ENCODE results near the gene C1orf21. TPM values are rescaled to one million over a fixed set of nuclear protein-coding genes. Genes with fewer than 3 reads are reported as not detected.
A peak's percentile ranks its signal among the peaks of the same experiment; 100 is the strongest.

The C1orf21 gene
- total and polyA plus RNA-seq, 2 of the 4 experiments (the other 2 are of a cell fraction) = 6.4 to 9.9 TPM

- no peak overlapping the region for H2AFZ ChIP-seq (replicated peaks; ENCODE audit: low read length, poor library complexity)
- no peaks in the 10 kb centered on the region for H4K20me1 ChIP-seq (ENCODE audit: insufficient read depth, low read length)
- no peaks in the 10 kb centered on the region for H3K9me1 ChIP-seq (ENCODE audit: insufficient read depth, low read length)
- H3K9me3 ChIP-seq (ENCODE audit: control insufficient read depth, insufficient read depth, low read length) = no peaks in the 10 kb centered on the region
- in situ Hi-C loops (cut with MboI; ENCODE audit: low sequenced_read_pairs) = no loop called here
- no peak overlapping the region for H3K27ac ChIP-seq (ENCODE audit: insufficient read depth, low read length)
- peak overlapping the region; percentile 47; the same call in 1 of the 2 replicates for H3K4me2 ChIP-seq (ENCODE audit: low read depth, low read length)
- H3K4ac ChIP-seq (ENCODE audit: low read depth, low read length) = no peak overlapping the region
- H3K18ac ChIP-seq (ENCODE audit: low read depth, low read length) = no peak overlapping the region
- H4K5ac ChIP-seq (ENCODE audit: low read depth, low read length) = peak overlapping the region; percentile 39; the same call in 1 of the 2 replicates
- no peak overlapping the region for H3K4me3 ChIP-seq (ENCODE audit: insufficient read depth, low read depth, low read length)
- intact Hi-C loops (cut with micrococcal nuclease) = no loop called here
- no TSS peak for BruUV-seq (replicated peaks)
- no peak overlapping the region for H2BK15ac ChIP-seq (ENCODE audit: low read depth, low read length)
- no peak overlapping the region for H3K23ac ChIP-seq (ENCODE audit: low read depth, low read length)
- POLR2A ChIA-PET (ENCODE audit: unreplicated experiment) = no interaction called here
- no peak for TF ChIP-seq MAFK (IDR thresholded peaks at IDR 0.05; ENCODE audit: low read depth, low read length)
- no peak for TF ChIP-seq MAZ (IDR thresholded peaks at IDR 0.05; ENCODE audit: borderline replicate concordance, low read depth, low read length)
- TF ChIP-seq RAD21 (IDR thresholded peaks at IDR 0.05; ENCODE audit: low read length) = no peak
- TF ChIP-seq CTCF (conservative IDR thresholded peaks at IDR 0.05; ENCODE audit: low read depth, low read length) = no peak
- no peak for TF ChIP-seq RCOR1 (IDR thresholded peaks at IDR 0.05; ENCODE audit: insufficient replicate concordance, low read length)
- TF ChIP-seq SMC3 (IDR thresholded peaks at IDR 0.05; ENCODE audit: low read depth, low read length) = no peak
- TF ChIP-seq FOS (IDR thresholded peaks at IDR 0.05; ENCODE audit: low read depth, low read length) = no peak
- peak; percentile 66 for TF ChIP-seq CEBPB (IDR thresholded peaks at IDR 0.05; ENCODE audit: low read depth, low read length)
- TF ChIP-seq USF2 (IDR thresholded peaks at IDR 0.05; ENCODE audit: low read depth, low read length) = no peak
- no peak overlapping the region for H2BK120ac ChIP-seq (ENCODE audit: low read depth, low read length)
- no peak overlapping the region for H2BK5ac ChIP-seq (ENCODE audit: low read depth, low read length, poor library complexity, severe bottlenecking)
- no peak overlapping the region for H2BK20ac ChIP-seq (ENCODE audit: low read depth, low read length)
- H4K8ac ChIP-seq (ENCODE audit: low read depth in 2 of 2, low read length in 2 of 2) = no peak overlapping the region
- CTCF ChIA-PET = no interaction called here
- no peaks in the 10 kb centered on the region for H3K36me3 ChIP-seq (ENCODE audit: control insufficient read depth, insufficient read depth, low read length)
- DNase-seq (peak; percentile 50), ATAC-seq (ENCODE audit: low read depth) (peak; percentile 51; the same call in 1 of the 2 replicates)
- H3K56ac ChIP-seq (ENCODE audit: extremely low read depth, insufficient read depth, low read length) = no peak overlapping the region
- peak overlapping the region; percentile 38; the same call in 1 of the 2 replicates for H3K14ac ChIP-seq (replicated peaks; ENCODE audit: low read depth, low read length)
- H3K27me3 ChIP-seq (ENCODE audit: control insufficient read depth, insufficient read depth, low read length) = no peaks in the 10 kb centered on the region
- 0 out of 2 replicates have a peak overlapping the region, but pooled peaks have one; percentile 46 for H3K9ac ChIP-seq (ENCODE audit: low read depth, low read length)
- H2AK5ac ChIP-seq (ENCODE audit: low read depth, low read length) = no peak overlapping the region
- H3K79me1 ChIP-seq (ENCODE audit: low read depth in 1 of 2, low read length in 2 of 2) = peaks cover 3 to 10% of the 10 kb centered on the region in 2 experiments; a peak in 1 of 4 replicates
- H3K4me1 ChIP-seq (ENCODE audit: control insufficient read depth, insufficient read depth, low read length) = peaks cover 7% of the 10 kb centered on the region
- H2AK9ac ChIP-seq (replicated peaks; ENCODE audit: low read depth, low read length, poor library complexity) = no peak overlapping the region
- no peak overlapping the region for H4K91ac ChIP-seq (ENCODE audit: insufficient read depth, low read depth, low read length)
- dilution Hi-C loops (cut with HindIII; ENCODE audit: low sequenced_read_pairs, unreplicated experiment) = no loop called here
- WGBS, 2 experiments (ENCODE audit: extremely low coverage in 2 of 2, insufficient read length in 1 of 2) = no CpG with 5 or more reads among the region's 3 CpGs
Observed at GRCh38 chr1:184457500-184457899, 70.7 kb downstream of the C1orf21 start.
